Right ventricle myocardium inferior (tissue), 1 donor: ENCODE results near the gene SAXO2. TPM values are rescaled to one million over a fixed set of nuclear protein-coding genes. Genes with fewer than 3 reads are reported as not detected.
A peak's percentile ranks its signal among the peaks of the same experiment; 100 is the strongest.
"Not testable (repeated sequence)": the region's sequence is repeated elsewhere in the genome, so short reads cannot be mapped to it uniquely, and the experiment has no call there.

Experiments
- ATAC-seq: fragments of 200-7000 bp; cut with Tn5 transposase; one replicate; pipeline ENCODE4 v1.9.1; 2020; ENCODE audit warnings: mild to moderate bottlenecking, moderate library complexity
- DNase-seq: peaks from one replicate; pipeline ENCODE4 v3.0.0; 2021; ENCODE audit errors: missing footprints
- intact Hi-C: fragments of 100-400 bp; cut with DNase I; formaldehyde crosslinking; loops from one replicate; pipeline ENCODE4 v1.11.0; 2022
- total RNA-seq: library from RNA; stranded (reverse); fragmentation: NEBNext Ultra II Directional; extraction: Animal tissue kit (Norgen Biotek cat#: 25700); gene quantifications from one replicate; pipeline ENCODE4 v1.2.1, GENCODE V29; 2021
- donor health status: DM: no; HTN: yes; CAD: no; lungs with severe emphysema.

The SAXO2 gene
- total RNA-seq, 1 donor from 2014 or later, result 2.2 TPM

GRCh38 chr15:82309802-82310201, 47.2 kb downstream of the SAXO2 start:
- ATAC-seq (no peak), DNase-seq (no peak)
- intact Hi-C loops, result no loop called here

- ATAC-seq, intact Hi-C loops, DNase-seq: not testable (repeated sequence)
These were observed 48.7 kb downstream of the SAXO2 start for GRCh38 chr15:82311321-82311720.

GRCh38 chr15:82312586-82313349, 50.1 kb downstream of the SAXO2 start:
- no peak for DNase-seq
- intact Hi-C loops, result no loop called here
- ATAC-seq, result no peak

GRCh38 chr15:82313446-82313845, 50.8 kb downstream of the SAXO2 start:
- DNase-seq, result no peak

GRCh38 chr15:82313951-82314768, 51.5 kb downstream of the SAXO2 start:
- intact Hi-C loops, ATAC-seq, DNase-seq: not testable (repeated sequence)

More at GRCh38 chr15:82313446-82313845, 50.8 kb downstream of the SAXO2 start:
- intact Hi-C loops, result no loop called here
- ATAC-seq, result no peak

GRCh38 chr15:82314769-82315518, 52.3 kb downstream of the SAXO2 start:
- intact Hi-C loops, result no loop called here
- ATAC-seq, result peak; percentile 4

GRCh38 chr15:82315519-82316246, 53.1 kb downstream of the SAXO2 start:
- DNase-seq (no peak), ATAC-seq (peak; percentile 75)
- intact Hi-C loops, result no loop called here

More at GRCh38 chr15:82314769-82315518, 52.3 kb downstream of the SAXO2 start:
- DNase-seq, result no peak

GRCh38 chr15:82316247-82317090, 53.9 kb downstream of the SAXO2 start:
- DNase-seq, intact Hi-C loops, ATAC-seq: not testable (repeated sequence)

GRCh38 chr15:82317091-82317489, 54.5 kb downstream of the SAXO2 start:
- intact Hi-C loops, result no loop called here
- no peak for DNase-seq
- ATAC-seq, result no peak

- DNase-seq, ATAC-seq, intact Hi-C loops: not testable (repeated sequence)
These were observed 54.9 kb downstream of the SAXO2 start for GRCh38 chr15:82317516-82317915.

GRCh38 chr15:82318281-82318680, 55.7 kb downstream of the SAXO2 start:
- ATAC-seq, DNase-seq, intact Hi-C loops: not testable (repeated sequence)

GRCh38 chr15:82319522-82320278, 57.1 kb downstream of the SAXO2 start:
- intact Hi-C loops, DNase-seq, ATAC-seq: not testable (repeated sequence)

- ATAC-seq, intact Hi-C loops, DNase-seq: not testable (repeated sequence)
These were observed 58.2 kb downstream of the SAXO2 start for GRCh38 chr15:82320861-82321260.

GRCh38 chr15:82322488-82322887, 59.9 kb downstream of the SAXO2 start:
- DNase-seq, ATAC-seq, intact Hi-C loops: not testable (repeated sequence)

- intact Hi-C loops, DNase-seq, ATAC-seq: not testable (repeated sequence)
These were observed 62.2 kb downstream of the SAXO2 start for GRCh38 chr15:82324831-82325230.

GRCh38 chr15:82325646-82326045, 63.0 kb downstream of the SAXO2 start:
- DNase-seq, ATAC-seq, intact Hi-C loops: not testable (repeated sequence)

- intact Hi-C loops, ATAC-seq, DNase-seq: not testable (repeated sequence)
These were observed 64.3 kb downstream of the SAXO2 start for GRCh38 chr15:82326896-82327295.
